TTC549 (cell line): Measurements from ENCODE around the gene NECTIN4.

Experiments
- FAIRE-seq: peaks from 2 replicates; lab custom pipeline; 2012; peaks lifted over from hg19 to GRCh38; lab: Jason Lieb, UNC

Gene NECTIN4

GRCh38 chr1:161111527-161111926, 22.2 kb upstream of the NECTIN4 start:
- peak; percentile 9 for FAIRE-seq

GRCh38 chr1:161111117-161111516, 21.8 kb upstream of the NECTIN4 start:
- no peak for FAIRE-seq

- FAIRE-seq = no peak
Observed at GRCh38 chr1:161106431-161106830, 17.1 kb upstream of the NECTIN4 start.

GRCh38 chr1:161100556-161100955, 11.2 kb upstream of the NECTIN4 start:
- FAIRE-seq = no peak

GRCh38 chr1:161099090-161099802, 9.9 kb upstream of the NECTIN4 start:
- no peak for FAIRE-seq

- FAIRE-seq = no peak
Observed at GRCh38 chr1:161098210-161099068, 9.1 kb upstream of the NECTIN4 start, which contains the start of gene KLHDC9. KLHDC9 (plus strand) TSS chr1:161098361; CDS start chr1:161098536, 175 bp downstream.

GRCh38 chr1:161096530-161096929, 7.2 kb upstream of the NECTIN4 start:
- no peak for FAIRE-seq

- FAIRE-seq = no peak
Observed at GRCh38 chr1:161096015-161096414, 6.7 kb upstream of the NECTIN4 start.

- no peak for FAIRE-seq
Observed at GRCh38 chr1:161095230-161095629, 5.9 kb upstream of the NECTIN4 start.

- FAIRE-seq = no peak
Observed at GRCh38 chr1:161094481-161094880, 5.1 kb upstream of the NECTIN4 start.

- no peak for FAIRE-seq
Observed at GRCh38 chr1:161092621-161093028, 3.3 kb upstream of the NECTIN4 start.

- FAIRE-seq = no peak
Observed at GRCh38 chr1:161091796-161092507, 2.6 kb upstream of the NECTIN4 start.

GRCh38 chr1:161091093-161091492, 1.7 kb upstream of the NECTIN4 start:
- no peak for FAIRE-seq

GRCh38 chr1:161090617-161091016, 1.3 kb upstream of the NECTIN4 start:
- no peak for FAIRE-seq

GRCh38 chr1:161089938-161090337, 580 bp upstream of the NECTIN4 start:
- FAIRE-seq = no peak

- FAIRE-seq = no peak
Observed at GRCh38 chr1:161088587-161089110, 709 bp downstream of the NECTIN4 start.

- FAIRE-seq = no peak
Observed at GRCh38 chr1:161086457-161086856, 2.9 kb downstream of the NECTIN4 start.

GRCh38 chr1:161085165-161085564, 4.2 kb downstream of the NECTIN4 start:
- FAIRE-seq = no peak

- no peak for FAIRE-seq
Observed at GRCh38 chr1:161084597-161084988, 4.8 kb downstream of the NECTIN4 start.

GRCh38 chr1:161083748-161084596, 5.4 kb downstream of the NECTIN4 start:
- FAIRE-seq = no peak

- no peak for FAIRE-seq
Observed at GRCh38 chr1:161082996-161083747, 6.2 kb downstream of the NECTIN4 start.
